HG02852 (cell line): Measurements from ENCODE around the gene ARHGEF17.
A peak's percentile ranks its signal among the peaks of the same experiment; 100 is the strongest.

Experiments used
- ATAC-seq: cut with Tn5 transposase; IDR thresholded peaks from one replicate; pipeline ENCODE4 v1.9.1; 2021; ENCODE audit warnings: mild to moderate bottlenecking, moderate library complexity; ENCODE audit not compliant: unreplicated experiment

The ARHGEF17 gene

DNA sequence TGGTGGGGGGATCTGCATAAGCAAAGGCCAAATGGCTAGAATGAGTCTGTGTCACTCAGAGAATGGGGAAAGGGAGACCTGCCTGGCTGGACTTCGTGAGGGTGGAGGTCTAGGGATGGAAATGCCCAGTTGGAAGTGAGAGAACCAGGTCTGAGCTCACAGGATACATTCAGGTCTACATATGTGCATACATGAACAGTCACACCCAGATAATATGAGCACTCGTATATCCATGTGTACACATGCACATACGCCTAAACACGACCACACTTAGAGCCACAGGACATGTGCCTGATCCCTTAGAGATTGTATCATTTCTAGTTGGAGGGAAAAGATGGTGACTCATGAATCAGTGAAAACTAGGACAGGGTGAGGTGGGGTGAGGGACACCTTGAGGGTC is 47.0 kb downstream of the ARHGEF17 start:
- no peak for ATAC-seq

DNA sequence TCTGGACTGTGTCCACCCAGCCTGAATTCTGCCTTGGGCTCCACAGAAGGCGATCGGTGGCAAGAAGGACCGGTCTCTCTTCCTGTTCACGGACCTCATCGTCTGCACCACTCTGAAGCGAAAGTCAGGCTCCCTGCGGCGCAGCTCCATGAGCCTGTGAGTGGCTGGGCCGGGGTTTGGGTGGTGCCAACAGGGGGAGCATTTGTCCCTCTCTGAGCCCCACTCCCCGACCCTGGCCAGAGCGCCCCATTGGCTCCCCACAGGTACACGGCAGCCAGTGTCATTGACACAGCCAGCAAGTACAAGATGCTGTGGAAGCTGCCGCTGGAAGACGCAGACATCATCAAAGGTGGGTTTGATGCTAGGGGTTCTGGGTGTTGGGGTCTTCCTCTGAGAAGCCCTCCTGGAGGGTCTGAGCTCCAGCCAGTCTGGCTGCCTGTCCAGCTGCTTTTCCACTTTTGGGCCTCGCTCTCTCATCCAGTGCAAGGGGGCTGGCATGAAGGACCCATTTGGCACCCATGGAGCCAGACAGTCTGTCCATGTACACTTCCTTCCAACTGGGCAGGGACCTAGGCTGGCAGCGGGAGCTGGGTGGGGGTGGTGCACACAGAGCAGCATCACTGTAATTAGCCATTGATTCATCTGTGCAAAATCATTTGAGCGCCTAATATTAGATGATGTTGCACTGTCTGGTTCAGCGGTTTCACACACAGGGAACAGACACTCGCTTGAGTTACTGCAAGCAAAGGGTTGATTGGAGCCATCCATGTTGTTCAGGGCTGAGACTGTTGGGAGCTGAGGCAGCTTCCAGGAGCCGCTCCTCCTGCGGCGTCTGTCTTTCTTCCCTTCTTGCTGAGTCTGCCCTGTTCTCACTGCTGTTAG is 49.1 kb downstream of the ARHGEF17 start:
- ATAC-seq = no peak

DNA sequence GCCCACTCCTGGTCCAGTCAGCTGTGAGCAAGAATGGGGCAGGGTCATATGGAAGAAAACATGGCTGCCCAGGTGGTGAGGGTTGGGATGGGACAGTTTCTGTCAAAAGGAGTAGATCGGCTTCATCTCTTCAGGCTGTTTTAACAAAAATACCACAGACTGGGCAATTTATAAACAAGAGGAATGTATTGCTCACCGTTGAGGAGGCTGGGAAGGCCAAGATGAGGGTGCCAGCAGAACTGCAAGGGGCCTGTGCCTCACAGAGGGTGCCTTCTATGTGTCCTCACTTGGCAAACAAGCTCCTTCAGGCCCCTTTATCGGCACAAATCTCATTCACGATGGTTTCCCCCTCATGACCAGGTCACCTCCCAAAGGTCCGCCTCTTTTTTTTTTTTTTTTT is 50.0 kb downstream of the ARHGEF17 start:
- no peak for ATAC-seq

DNA sequence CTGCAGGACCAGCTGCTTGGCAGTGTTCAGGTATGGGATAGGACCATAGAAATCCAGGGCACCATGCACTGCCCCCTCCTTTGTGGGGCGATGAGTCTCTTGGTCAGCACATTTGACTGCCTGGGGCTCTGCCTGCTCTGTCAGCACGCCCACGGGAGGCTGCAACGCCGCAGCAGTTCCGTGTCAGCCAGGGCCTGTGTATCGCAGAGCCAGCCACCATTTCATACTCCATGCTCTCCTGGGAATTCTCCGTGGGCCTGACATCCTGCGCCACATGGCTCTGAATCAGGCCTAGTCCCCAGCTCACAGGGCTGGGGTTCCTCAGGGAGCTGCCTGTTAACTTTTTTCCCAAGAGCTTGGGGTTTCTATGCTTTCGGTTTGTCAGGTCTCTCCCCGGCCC is 51.3 kb downstream of the ARHGEF17 start:
- no peak for ATAC-seq

DNA sequence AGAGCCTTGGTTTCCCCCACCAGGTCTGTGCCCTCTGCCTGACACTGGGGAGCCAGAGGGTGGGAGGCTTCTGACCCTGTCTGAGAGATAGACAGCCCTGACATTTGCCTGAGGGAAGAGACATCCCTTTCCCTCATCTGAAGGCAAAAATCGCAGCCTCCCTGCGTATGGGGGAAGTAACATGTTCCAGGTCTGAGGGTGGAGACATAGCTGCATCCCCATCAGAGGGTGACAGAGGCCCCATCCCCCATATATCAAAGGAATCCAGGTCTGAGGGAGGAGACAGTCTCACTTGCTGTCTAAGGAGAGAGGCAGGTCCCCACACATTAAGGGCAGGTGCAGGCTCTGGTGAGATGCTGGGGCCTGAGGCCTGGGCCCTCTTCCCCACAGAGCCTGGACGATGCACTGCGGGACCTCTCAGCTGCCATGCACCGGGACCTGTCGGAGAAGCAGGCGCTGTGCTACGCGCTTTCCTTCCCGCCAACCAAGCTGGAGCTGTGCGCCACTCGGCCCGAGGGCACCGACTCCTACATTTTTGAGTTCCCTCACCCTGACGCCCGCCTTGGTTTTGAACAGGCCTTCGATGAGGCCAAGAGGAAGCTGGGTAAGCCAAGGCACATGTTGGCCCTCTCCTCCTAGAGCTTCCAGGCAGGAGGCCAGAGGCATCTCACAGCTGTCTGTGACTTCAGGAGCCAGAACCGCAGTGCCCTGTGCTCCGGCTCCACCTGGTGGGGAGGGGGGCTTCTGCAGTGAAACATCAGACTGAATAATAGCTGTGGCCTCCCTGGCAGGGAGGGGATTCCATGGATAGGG is 52.1 kb downstream of the ARHGEF17 start:
- no peak for ATAC-seq

DNA sequence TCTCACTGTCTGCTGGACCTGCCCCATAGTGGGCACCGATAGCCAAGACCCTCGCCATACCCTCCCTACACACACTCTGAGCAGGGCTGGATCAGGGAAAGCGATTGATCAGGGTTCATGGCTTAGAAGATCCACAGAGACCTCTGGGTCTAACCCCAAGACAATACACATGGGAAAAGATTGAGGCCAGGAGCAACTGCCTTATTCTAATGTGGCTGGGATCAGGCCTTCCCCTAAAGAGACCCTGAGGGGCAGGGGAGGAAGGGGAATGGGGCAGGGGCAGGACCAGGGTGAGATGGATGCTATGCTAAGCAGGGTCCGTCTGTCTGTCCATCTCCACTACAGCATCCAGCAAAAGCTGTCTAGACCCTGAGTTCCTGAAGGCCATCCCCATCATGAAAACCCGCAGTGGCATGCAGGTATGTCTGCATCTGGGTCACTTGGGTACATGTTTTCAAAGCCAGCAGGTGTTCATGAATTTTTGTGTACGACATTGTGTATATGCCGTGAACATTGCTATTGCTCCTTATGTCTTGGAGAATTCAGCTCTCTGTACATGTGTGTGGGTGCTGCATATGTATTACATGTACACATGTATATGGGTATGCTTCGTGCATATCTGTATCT is 52.8 kb downstream of the ARHGEF17 start:
- ATAC-seq = no peak

DNA sequence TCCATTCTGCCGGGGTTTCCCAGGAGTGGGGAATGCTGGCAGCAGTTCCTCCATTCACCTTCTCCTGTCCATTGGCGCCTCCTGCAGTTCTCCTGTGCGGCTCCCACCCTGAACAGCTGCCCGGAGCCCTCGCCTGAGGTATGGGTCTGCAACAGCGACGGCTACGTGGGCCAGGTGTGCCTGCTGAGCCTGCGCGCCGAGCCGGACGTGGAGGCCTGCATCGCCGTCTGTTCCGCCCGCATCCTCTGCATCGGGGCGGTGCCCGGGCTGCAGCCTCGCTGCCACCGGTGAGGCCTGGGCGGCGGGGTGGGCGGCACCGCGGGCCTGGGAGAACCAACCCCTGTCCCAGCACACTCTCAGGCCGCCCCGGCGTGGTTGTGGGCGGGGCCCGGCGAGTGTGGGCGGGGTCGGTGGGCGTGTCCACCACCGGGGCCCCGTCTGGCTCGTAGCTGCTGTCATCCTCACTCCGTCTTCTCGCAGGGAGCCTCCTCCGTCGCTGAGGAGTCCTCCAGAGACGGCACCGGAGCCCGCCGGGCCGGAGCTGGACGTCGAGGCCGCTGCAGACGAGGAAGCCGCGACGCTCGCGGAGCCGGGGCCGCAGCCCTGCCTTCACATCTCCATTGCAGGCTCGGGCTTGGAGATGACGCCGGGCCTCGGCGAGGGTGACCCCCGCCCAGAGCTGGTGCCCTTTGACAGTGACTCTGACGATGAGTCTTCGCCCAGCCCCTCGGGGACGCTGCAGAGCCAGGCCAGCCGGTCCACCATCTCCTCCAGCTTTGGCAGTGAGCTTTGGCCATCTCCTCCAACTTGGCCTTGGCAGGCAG is 54.1 kb downstream of the ARHGEF17 start:
- no peak for ATAC-seq

DNA sequence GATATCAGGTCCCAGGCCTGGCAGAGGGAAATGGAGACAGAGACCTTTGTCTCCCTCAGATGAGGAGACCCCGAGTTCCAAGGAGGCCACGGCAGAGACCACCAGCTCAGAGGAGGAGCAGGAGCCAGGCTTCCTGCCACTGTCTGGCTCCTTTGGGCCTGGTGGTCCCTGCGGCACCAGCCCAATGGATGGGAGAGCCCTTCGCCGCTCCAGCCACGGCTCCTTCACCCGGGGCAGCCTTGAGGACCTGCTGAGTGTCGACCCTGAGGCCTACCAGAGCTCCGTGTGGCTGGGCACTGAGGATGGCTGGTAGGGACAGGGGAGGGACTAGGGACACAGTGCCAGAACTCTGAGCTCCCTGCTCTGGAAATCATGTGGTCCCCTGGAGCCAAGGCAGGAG is 55.1 kb downstream of the ARHGEF17 start:
- no peak for ATAC-seq

DNA sequence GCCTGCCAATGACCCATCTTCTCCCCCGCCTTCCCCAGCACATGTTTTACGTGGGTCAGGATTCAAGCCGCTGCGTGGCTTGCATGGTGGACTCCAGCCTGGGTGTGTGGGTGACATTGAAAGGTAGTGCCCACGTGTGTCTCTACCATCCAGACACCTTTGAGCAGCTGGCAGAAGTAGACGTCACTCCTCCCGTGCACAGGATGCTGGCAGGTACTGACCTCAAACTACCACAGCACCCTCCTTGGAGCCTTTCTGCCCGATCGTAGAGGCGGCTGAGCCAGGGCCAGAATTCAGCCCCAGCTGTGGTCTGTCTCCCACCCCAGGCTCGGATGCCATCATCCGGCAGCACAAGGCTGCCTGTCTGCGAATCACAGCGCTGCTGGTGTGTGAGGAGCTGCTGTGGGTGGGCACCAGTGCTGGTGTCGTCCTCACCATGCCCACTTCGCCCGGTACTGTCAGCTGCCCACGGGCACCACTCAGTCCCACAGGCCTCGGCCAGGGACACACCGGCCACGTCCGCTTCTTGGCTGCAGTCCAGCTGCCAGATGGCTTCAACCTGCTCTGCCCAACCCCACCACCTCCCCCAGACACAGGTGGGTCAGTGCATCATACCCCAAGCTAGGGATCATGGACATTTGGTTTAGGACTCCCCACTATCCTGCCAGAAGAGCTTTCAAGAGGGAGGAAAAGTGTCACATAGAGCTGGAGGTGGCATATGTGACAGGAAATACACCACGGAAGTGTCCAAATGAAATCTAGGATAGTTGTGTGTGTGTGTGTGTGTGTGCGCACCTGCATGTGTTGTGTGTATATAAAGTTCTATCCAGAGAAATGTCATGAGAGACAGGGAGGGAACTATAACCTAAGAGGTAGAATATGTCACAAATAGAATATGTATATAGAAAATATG is 57.5 kb downstream of the ARHGEF17 start:
- no peak for ATAC-seq

DNA sequence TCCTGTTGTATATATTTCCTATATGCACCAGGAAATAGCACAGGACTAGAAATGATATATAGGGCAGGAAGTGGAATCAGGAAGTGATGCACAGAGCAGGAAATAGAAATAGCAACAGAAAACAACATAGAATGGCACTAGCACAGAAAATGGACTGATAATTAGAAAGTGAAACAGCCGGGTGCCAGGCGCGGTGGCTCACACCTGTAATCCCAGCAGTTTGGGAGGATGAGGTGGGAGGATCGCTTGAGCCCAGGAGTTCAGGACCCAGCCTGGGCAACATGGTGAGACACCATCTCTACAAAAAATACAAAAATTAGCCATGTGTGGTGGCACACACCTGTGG is 58.2 kb downstream of the ARHGEF17 start:
- no peak for ATAC-seq

DNA sequence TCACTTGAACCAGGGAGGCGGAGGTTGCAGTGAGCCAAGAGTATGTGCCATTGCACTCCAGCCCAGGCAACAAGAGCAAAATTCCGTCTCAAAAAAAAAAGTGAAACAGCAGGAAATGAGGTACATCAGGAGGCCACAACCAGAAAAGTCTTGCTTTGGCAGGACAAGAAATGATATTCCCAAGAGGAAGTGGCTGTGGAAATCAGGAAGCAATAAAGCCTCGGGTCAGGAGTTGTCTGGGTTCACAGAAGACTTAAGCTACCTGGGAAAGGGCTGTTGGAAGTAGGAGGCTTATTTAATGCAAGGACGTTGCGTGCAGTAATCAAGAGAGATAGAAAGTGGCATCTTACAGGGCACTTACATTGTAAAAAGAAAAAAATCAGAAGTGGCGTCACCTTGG is 58.9 kb downstream of the ARHGEF17 start:
- no peak for ATAC-seq

DNA sequence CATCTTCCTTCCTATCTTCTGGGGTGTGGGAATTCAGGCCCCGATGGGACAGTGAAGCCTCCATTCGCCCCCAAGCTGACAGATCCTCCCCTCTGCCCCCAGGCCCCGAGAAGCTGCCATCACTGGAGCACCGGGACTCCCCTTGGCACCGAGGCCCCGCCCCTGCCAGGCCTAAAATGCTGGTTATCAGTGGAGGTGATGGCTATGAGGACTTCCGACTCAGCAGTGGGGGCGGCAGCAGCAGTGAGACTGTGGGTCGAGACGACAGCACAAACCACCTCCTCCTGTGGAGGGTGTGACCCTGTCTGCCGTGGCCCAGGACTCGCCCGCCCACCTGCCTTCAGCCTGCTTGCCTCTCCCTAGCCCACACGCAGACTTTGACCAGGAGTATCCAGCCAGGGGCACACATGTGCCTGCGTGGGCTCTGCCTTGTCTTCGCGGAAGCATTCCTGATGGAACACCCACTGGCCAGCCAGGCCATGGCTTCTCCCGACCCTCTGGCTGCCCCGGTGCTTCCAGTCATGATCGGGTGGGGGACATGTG is 59.5 kb downstream of the ARHGEF17 start:
- ATAC-seq = no peak

DNA sequence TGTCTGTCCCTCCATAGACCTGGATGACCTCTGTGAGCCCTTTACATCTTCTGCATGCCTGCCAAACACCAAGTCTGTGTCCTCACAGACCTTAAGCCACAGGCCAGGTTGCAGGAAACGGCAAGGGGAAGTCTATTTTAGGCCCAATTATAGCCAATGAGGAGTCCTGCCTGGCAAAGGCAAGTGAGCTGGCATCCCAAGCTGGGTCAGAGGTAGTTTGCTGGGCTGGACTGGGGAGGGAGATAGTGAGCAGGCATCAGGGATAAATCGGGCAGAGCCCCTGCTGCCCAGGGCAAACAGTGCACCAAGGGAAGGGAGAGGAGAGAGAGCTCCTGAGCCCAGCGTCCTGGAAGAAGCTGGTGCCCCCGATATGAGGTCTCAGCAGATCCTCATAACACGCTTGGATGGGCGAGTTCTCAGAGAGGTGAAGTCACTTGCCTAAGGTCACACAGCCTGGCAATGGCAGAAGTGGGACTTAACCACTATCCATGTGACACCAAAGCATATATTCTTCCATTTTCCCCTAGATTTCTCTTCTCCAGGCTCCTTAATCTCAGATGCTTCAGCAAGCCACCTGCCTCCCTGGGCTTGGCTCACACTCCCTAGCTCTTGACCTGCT is 64.4 kb downstream of the ARHGEF17 start:
- ATAC-seq = no peak

DNA sequence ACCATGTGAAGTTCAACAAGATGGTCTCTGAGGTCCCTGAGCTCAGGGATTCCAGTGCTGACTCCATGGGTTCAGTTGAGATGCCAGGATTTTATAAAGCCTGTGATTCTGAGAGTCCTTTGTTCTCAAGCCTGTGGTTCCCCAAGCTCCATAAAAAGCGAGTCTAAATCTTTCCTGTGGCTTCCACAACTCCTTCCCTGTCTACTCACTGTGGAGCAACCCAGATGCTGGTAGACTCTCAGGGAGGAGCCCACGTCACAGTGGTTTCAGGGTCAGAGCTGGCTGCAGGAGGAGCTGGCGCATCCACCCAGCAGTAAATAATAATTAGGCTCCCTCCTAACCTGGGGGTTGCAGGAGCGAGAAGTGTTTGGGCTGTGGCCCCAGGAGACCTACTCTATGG is 66.1 kb downstream of the ARHGEF17 start:
- no peak for ATAC-seq

DNA sequence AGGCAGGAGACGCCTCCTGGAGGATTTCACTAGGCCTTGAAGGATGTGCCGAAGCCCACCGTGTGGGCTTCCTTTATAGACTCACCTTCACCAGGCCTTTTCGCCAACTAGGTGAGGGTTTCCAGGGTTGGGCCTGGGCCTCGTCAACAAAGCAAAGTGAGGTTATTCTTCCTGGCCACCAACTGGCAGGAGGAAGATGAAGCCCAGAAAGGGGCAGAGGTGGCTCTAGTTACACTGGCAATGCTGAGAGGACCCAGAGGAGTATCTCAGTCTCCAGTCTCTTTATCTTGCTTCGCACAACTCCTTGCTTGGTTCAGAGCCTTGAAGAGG is 67.7 kb downstream of the ARHGEF17 start:
- no peak for ATAC-seq

DNA sequence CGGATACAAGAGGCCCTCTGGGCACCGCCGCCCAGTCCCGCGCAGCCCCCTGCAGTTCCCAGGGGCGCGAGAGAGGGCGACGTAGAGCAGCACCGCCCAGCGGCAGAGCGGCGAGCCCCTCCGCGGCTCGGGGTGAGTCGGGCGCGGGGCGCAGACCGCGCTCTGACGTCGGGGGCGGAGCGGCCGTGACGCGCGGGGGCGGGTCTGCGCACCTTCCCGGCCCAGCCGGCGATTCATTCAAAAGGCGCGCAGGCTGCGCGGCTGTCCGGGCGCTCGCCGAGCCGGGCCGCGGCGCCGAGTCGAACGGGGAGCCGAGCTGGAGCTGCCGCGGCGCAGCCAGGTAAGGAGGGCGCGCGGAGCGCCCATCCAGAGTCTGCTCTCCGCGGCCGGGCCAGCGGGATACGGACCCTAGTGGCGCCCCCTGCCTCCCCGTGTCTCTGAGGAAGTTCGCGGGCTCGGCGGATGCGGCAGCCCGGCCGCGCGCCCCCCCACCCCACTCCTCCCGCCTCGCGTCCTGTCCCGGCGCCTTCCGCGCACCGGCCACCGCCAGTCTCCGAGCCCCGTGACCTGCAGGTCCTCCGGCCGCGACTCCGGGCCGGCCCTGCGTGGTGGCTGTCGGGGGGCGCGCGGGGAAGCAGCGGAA is 68.2 kb downstream of the ARHGEF17 start, which contains the start of gene RELT:
Gene RELT, plus strand, starts transcription at position 240 of the 643 bp plus-strand sequence. CDS start 12,738 bp downstream, outside the sequence.
- ATAC-seq = peak; percentile 72

DNA sequence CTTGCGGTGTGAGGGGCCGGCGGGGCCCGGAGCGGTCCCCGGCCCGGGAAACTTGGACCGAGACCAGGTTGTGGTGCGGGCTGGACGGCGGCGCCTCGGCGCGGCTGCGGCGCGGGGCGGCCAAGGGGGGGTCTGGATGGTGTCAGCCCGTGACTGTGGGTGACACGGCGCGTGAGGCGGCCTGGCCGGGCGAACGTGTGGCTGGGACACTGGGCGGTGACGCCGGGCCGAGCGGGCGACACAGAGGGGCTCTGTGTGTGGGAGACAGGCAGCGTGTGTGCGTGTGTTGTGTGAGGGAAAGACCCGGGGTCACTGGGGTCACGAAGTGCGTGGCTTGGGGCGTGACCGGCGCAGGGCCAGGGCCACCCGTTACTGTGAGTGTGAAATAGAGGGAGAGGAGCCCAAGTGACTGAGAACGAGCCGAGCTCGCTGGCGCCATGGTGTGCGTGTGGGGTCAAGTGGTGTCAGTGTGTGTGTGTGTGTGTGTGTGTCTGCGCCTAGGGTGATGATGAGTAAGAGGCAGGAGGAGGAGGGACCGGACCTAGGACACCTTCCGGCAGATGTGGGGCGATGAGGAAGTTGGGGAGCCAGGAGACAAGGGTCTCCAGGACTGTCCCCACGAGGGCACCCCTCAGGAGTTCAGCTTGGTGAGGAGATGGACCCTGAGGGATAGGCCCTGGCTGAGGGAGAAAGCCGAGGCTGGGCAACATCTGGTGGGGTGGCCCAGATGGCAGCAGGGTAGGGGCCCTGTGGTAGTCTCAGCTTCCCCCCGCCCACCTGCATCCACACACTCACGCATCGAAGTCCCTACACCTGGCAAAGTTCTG is 68.9 kb downstream of the ARHGEF17 start:
- peak; percentile 14 for ATAC-seq
